HG02943 (cell line): ENCODE results near the gene TBC1D16.

ENCODE experiments used
- ATAC-seq: cut with Tn5 transposase; IDR thresholded peaks from one replicate; pipeline ENCODE4 v1.9.1; 2021; ENCODE audit warnings: mild to moderate bottlenecking, low read depth, moderate library complexity; ENCODE audit not compliant: unreplicated experiment

TBC1D16 gene

DNA sequence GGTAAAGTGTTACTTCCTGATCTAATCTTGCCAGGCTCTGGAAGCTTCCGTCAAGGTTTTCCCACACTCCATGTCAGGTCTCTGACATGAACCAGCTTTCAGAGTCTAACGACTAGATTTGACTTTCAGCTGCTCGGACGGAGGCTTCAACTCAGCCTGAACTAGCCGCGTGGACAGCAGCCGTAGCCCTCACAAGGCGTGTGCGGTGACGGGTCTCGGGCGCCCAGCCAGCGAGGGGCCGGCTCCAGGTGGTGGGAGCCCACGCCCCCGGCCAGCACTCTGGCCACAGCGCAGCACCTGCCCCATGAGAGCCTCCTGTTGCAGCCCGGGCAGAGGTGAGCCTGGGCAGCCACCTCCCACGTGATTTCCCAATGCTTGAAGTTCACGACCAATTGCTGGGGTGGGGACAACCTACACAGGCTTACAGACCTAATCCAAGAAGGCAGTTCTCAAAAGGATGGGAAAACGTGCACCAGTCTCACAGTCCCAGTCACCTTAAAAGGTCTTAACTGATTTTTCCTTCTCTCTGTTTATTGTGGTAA lies 45.5 kb downstream of the TBC1D16 start:
- ATAC-seq, result no peak

DNA sequence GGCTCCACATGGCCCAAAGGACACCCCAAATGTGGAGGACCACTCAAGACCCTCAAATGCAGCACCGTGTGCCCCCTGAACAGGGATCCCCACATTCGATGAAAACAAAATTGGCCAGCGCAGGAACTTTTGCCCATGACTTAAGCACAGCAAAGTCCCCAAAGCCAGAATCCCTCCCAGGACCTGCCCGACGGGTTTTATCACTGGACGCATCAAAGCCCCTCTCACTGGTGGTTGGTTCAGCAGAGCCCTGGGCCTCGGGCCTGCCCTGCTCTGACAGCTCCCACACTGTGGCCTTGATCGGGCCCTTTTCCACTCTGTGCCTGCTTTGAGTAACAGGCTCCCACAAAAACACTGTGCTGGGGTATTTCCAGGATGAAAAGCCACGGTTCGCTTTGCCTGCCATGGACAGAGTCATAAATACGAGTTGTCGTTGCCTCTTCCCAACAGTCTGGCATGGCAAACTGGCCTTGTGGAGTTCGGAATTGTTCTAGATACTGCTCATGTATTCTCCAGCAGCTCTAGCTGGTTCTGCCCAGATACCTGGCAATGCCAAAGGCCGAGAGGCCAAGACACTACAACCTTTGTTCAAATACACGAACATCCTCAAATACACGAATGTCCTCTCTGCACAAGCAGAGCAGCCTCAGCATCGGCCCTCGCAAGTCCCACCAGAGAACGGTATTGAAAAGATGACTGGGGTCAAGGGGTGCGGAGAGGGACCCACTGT lies 46.4 kb downstream of the TBC1D16 start:
- ATAC-seq, result no peak

DNA sequence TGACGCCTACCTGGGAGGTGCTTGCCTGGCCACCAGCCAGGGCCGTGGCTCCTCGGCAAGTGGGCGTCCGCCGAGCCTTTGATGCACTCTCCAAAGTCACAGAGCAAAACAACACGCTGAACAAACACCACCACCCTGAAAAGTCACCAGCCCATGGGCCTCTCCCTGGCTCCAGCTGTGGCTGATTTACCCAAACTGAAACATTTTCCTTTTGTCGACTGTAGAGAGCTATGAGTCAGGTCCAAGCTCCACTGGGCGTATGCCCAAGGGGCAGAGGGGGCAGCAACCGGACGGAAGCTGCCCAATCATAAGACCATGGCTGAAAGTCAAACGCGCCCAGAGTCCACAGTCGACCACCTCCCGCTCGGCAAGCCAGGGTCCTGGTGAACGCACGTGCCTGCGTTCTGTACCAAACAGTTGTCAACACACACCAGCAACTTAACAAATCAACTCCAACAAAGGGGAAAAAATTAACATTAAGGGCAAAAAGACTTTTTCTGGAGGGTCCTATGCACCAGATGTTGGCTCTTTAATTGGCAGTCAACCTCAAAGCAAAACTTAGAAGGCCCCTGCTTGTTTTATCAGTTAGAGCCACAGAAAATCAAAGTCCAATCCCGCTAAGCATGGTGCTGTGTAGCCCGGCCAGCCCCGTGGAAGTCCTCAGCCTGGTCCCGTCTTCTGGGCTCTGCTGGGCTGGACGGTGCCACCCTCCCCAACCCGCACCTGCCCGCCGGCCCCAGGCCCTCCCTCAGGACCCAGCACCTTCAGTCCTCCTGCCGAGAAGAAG lies 47.3 kb downstream of the TBC1D16 start:
- ATAC-seq, result no peak

DNA sequence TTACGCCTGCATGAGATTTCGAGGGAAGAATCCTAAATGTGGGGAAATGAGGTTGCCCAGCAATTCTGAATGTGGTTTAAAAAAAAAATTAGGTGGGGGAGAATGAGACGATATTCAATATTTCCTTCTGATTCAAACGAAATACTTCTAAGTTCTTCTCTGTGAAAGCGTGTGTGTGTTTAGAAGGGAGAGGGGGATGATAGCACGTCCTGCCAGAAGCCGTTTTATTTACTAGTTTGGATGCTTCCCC lies 47.8 kb downstream of the TBC1D16 start:
- no peak for ATAC-seq

DNA sequence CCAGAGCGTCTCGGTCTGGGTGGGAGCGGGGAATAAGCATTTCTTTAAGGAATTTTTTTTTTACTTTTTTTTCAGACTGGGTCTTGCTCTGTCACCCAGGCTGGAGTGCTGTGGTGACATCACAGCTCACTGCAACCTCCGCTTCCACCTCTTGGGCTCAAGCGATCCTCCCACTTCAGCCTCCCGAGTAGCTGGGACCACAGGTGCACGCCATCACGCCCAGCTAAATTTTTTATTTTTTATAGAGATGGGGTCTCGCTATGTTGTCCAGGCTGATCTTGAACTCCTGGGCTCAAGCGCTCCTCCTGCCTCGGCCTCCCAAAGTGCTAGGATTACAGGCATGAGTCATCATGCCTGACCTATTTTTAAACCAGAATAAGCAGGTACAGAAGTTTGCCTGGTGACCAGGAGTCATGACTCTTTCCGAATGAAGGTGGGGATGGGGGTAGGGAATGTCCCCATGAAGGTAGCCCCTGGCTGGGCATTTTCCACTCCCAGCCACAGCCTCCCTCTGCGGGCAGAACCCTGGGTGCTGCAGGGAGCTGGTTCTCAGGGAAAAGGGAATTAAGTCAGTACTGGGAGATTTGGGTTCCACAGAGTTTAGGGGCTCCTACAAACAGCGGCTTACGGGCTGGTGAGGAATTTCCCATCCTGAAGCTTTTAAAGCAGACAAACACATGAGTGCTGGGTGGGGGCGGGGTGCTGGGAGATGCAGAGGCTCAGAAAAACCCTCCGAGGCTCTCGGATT lies 48.3 kb downstream of the TBC1D16 start:
- no peak for ATAC-seq

DNA sequence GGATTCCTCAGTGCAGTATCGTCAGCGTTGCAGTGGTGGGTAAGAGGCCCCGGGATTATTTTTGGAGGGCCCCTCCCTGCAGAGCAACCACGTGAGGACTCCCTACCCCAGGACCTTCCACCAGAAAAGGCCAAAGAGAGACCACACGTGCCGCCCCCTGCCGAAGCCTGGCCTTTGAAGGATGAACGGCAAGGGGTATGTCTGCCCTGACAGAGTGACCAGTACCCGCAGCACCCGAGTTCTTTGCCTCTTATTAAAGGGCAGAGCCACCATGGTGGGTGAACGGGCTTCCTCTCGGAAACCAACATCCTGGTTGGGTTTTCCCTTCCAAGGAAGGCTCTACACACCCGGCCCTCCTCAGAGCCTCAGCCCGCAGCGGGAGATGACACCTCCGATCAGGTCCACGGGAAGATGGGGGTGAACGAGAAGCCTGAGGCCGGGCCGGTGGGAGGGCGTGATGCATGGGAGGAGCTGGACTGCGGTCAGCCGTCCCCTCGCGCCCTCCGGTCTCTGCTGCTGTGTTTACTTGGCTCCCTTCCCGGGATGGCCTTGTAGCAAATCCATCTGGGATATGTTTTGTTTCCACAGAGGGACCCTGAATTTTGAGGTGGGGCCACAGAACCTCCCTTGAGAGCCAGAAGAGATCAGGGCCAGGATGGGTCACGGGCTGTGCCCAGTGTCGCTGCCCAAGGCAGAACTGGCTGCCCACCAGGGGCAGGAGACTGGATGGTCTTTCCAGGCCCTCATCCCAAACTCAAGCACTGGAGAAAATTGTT lies 49.1 kb downstream of the TBC1D16 start:
- ATAC-seq, result no peak

DNA sequence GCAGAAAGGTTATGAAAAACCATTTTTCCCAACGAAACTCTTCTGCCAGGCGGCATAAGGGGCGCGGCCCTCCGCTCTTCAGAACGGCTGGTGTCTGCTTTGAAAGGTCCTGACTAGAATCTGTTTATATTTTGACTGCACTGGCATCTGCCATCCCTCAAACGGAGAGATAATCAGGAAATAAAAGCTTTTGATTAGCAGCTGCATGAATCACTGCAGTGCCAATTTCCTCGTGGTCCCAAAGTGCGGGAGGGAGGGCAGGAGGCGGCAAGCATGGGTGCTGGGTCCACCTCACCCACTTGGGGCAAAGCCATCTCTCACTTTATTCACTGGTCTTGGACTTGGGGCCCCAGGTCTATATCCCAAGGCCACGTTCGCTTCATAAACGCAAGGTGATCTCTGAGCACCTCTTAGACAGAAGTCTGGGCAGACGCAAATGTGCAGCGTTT lies 49.7 kb downstream of the TBC1D16 start:
- no peak for ATAC-seq

DNA sequence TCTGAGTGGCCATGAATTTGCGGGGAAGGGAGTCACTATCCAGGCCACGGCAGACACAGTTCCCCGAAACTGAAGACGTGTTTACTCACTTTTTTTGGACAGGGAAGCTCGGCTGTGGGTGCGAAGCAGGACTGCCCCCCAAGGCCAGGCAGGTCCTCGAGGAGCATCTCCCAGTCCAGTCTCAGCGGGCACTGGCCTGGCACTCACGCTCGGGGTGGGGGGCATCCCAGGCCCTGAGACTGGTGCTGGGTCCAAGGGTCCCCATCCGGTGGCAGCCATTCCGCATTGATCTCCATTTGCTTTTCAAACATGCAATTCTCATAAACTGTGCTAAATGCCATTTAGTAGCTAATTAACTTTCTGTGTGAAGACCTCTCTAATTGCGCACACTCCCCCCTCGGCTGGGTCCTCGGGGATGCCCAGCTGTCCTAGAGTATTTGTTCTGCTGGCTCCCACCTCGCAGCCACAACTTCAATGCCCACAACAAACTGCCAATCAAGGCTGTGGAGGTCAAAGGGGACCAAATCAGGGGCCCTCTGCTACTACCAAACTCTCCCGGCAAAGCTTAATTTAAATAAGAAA lies 50.2 kb downstream of the TBC1D16 start:
- ATAC-seq, result no peak

DNA sequence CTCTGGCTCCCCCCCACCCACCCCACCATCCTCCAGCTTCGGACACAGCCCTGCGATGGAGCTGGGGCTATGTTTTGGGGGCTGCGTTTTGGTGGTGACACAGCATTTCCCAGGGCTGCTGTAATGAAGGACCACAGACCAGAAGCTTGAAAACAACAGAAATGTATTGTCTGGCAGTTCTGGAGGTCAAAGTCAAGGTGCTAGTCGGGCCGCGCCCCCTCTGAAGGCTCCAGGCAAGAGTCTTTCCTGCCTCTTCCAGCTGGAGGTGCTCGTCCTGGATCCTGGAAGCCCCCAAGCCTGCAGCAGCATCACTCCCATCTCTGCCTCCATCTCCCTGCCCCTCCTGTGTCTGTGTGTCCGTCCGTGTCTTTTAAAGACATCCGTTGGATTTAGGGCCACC lies 50.8 kb downstream of the TBC1D16 start:
- ATAC-seq, result no peak

DNA sequence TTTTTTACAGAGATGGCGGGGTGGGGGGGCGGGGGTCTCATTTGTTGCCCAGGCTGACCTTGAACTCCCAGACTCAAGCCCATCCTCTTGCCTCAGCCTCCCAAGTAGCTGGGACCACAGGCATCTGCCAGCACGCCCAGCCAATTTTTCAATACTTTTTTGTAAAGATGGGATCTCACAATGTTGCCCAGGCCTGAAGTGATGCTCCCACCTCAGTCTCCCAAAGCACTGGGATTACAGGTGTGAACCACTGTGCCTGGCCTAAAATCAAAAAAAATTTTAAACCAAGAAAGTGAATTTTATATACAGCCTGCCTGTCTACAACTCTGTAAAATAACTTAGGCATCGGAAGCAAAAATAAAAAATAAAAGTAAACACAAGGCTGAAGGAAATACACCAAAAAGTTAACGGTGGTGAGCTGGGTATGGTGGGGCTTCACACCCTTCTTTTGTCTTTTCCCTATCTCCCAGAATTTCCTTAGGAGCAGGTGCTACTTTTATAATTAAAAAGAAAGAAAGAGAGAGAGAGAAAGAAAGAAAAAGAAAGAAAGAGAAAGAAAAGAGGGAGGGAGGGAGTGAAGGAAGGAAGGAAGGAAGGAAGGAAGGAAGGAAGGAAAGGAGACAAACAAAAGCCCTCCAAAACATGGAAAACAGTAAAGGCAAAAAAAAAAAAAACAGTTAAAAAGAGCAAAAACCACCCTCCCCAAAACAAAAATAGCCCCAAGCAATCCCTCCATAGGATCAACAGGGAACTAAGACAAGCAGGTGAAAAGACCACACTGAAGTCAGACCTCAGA lies 51.4 kb downstream of the TBC1D16 start:
- no peak for ATAC-seq

DNA sequence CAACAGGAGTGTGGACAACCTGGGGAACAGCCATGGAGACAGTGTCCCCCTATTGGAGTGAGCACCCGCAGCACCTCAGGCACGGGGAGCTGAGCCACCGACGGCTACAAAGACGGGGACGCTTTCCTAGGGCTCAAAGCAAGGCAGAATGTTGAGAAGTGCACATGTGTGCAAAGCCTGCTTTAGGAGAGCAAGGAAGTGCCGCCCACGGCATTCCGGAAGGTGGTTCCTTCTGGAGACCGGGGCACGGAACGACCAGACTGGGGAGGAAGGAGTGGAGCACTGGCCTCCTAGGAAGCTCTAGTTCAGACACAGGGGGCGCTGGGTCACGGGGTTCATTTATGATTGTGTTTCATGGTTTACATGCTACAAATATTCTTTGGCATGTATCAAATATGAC lies 52.2 kb downstream of the TBC1D16 start:
- ATAC-seq, result no peak

DNA sequence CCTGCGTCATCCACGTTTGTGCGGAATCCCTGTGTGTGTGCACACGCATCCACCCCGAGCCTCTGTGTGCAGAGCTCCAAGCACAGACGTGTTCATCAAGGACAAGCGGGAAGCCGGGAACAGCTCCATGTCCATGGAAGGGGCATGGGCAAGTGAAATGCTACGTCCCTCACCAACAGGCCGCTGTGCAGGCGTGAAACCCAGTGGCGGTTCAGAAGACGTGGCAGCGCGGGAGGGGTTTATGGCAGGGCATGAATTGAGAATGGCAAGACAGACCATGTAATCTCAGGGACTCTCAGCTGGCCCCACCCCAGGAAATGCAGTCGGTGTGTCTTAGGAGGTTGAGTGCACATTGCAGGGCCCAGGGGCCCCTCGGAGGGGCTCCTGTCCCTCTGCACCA lies 52.7 kb downstream of the TBC1D16 start:
- no peak for ATAC-seq

DNA sequence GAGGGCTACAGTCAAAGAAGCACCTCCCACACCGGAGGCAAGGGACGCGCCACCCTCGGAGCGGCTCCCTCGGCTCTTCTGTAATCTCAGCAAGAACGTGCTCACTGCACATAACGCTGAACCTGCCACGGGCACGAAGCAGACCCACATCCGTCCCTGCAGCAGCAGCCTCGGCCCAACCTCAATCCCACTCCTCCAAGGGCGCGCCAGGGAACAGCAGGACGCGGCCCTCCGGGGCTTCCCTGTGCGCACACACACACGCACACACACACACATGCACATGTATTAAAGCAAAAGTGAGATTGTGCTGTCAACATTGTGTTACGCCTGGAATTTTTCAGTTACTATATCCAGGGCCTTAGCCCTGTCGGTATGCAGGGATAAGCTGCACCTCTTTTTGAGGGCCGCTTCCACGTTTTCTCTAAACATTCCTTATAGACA lies 54.0 kb downstream of the TBC1D16 start:
- no peak for ATAC-seq

DNA sequence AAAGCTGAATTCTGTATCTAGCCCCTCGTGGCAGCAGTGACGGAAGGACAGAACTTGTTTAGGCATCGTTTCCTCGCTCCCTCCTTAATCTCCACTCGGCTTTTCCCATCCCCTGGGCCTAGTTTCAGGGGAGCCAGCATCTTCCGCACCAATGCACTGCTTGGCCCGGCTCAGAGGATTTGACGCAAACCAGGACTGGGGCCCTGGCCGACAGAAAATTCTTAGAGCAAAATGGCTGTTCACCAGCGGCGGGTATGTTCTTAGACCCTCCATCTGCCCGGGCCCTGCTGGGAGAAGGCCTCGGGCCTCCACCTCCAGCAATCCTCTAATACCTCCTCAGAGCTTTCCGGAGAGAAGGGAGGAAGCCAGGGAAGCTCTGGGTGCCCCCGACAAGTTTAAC lies 54.6 kb downstream of the TBC1D16 start:
- ATAC-seq, result no peak

DNA sequence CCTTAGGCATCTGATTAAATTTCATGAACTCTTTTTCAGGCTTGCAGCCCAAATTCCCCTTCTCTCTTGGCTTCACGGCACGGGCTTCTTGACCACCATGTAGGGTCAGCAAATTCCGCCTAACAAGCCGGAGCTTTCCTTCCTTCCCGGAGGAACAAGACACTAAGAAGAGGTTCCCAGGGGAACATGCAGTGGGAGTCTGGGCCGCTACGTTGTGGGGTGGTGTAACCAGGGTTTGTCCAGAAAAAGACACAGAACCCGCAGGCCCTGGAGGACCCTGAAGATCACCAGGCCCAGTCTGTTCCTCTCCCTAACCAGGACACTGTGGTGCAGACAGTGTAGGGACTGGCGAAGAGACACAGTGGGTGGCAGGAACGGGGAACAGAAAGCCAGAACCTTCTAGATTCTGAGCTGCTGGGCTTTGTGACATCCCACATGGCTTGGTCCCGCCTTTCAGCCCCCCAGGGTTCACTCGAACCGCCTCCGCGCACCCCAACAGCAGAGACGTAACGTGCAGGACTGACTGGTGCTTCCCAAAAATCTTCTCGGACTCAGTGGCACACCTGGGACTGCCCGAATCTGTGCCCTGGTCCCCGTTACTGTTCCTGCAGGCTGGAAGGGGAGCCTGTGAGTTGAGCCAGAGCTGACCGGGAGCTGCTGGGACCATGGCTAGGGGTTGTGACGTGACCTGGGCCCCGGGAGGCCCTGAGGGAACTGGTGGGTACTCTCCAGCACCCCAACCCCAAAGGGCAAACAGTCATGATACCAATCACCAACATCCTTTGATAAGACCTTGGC lies 55.2 kb downstream of the TBC1D16 start:
- no peak for ATAC-seq

DNA sequence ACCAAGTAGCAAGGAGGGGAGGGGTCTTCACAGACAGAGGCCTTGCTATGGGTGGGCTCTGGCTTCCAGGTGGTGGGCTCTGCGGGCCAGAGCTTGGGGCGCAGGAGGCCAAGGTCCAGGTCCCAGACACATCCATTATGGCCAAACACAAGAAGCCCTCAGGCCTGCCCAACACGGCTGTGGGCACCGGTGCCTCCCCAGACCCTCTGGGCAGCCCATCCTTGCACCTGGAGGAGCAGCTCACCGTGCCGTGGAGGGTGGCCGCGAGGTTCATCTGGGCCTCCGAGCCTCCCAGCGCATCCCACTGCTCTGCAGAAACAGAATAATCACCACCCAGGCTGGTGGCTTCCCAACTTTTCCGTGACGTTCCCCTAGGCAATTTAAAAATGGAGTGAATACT lies 55.9 kb downstream of the TBC1D16 start:
- ATAC-seq, result no peak

DNA sequence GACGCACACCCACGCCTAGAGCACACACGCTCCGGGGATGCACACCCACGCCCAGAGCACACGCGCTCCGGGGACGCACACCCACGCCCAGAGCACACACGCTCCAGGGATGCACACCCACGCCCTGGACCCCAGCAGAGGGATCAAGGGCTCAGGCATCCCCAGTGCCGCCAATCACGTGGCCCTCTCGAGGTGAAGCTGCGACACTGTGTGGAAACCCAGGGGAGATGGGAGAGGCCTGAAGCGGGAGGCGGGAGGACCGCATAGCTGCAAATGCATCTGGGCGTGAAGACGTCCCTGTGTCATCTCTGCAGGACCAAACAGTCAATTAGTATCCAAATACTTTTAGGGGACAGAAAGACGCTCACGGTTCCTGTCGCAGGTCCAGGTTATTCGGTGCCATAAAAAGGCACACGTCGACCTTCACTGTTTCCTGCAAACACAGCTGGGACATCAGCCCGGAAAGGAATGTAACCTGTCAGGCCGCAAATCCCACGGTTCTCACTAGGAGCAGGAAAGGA lies 56.4 kb downstream of the TBC1D16 start:
- ATAC-seq, result no peak

DNA sequence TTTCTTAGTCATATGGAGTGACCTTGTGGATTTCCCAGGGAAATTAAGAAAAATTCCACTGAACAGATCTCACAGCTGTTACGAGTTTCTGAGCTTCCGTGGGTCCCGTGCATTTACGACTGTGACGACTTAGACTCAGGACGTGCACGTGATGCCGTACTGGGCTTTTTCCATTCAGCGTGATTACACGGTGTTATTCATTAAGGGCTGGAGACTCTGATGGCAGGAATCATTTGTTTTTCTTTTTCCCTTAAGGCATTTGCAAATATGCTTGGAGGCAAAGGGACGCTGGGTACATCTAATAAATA lies 57.2 kb downstream of the TBC1D16 start:
- no peak for ATAC-seq
